Uterus (tissue), 4 donors: ENCODE results near the gene LBHD1. TPM values are rescaled to one million over a fixed set of nuclear protein-coding genes. Genes with fewer than 3 reads are reported as not detected.

Source experiments
- DNase-seq, 2 donors: peaks; one replicate each; pipeline ENCODE4 v3.0.0-alpha.2; 2019 to 2020
- H3K27ac ChIP-seq, 2 donors: fragments of 200-600 bp; sonication (generic); 1 replicate in 1 of 2; 2 replicates in 1 of 2; pipeline ENCODE4 v1.5.1; 2016 to 2018
- H3K27me3 ChIP-seq, 2 donors: fragments of 200-600 bp; sonication (generic); one replicate each; pipeline ENCODE4 v1.5.1; 2018 to 2019; ENCODE audit warnings: control low read depth in 1 of 2
- H3K36me3 ChIP-seq, 2 donors: fragments of 200-600 bp; sonication (generic); one replicate each; pipeline ENCODE4 v1.5.1; 2019; ENCODE audit warnings: control low read depth in 1 of 2
- H3K4me1 ChIP-seq, 2 donors: fragments of 200-600 bp; sonication (generic); one replicate each; pipeline ENCODE4 v1.5.1; 2018 to 2019; ENCODE audit warnings: control low read depth in 1 of 2
- H3K4me3 ChIP-seq, 2 donors: fragments of 200-600 bp; sonication (generic); 1 replicate in 1 of 2; 2 replicates in 1 of 2; pipeline ENCODE4 v1.5.1; 2018 to 2019; ENCODE audit warnings: mild to moderate bottlenecking in 1 of 2
- H3K9me3 ChIP-seq, 2 donors: fragments of 200-600 bp; sonication (generic); one replicate each; pipeline ENCODE4 v1.5.1; 2019; ENCODE audit warnings: control low read depth in 1 of 2
- POLR2A ChIP-seq, 2 donors: fragments of 450-650 bp; IDR thresholded peaks; one replicate each; pipeline ENCODE4 v1.6.1; 2016; ENCODE audit warnings: antibody characterized with exemption in 2 of 2, mild to moderate bottlenecking in 1 of 2, moderate library complexity in 1 of 2
- intact Hi-C: fragments of 100-400 bp; cut with DNase I; formaldehyde crosslinking; loops from one replicate; pipeline ENCODE4 v1.15.1; 2023; ENCODE audit warnings: low total_unique reads
- total RNA-seq, 4 donors: library from RNA; depleted of rRNA in 3 of 4; stranded (reverse); fragments of >200 nt in 3 of 4; gene quantifications; one replicate each; pipeline versions ENCODE4 v1.1.0 to v1.2.4, GENCODE V29; 2014 to 2023
- TF ChIP-seq, protein P1 (sequence below), 4 experiments: fragments of 200-600 bp in 2 of 4; fragments of 450-650 bp in 2 of 4; sonication (generic) in 2 of 4; IDR thresholded peaks; one replicate each; pipeline ENCODE4 v1.5.1; 2016 to 2019; ENCODE audit warnings: antibody characterized with exemption in 4 of 4, mild to moderate bottlenecking in 2 of 4, moderate library complexity in 1 of 4
- donor health status: DM: yes; HTN: yes; CAD: no.

Gene LBHD1
- total RNA-seq, 4 donors from 2014 or later = 3.5 to 18.2 (median 6.9) TPM; not detected in 1

GRCh38 chr11:62689421-62690183 lies 17.5 kb upstream of the LBHD1 start, which contains the start of gene LRRN4CL:
TSS of gene LRRN4CL (minus strand) at chr11:62689530. CDS start at chr11:62688508, 1,022 bp downstream.
- Histone ChIP-seq H3K9me3 (no peaks in the 10 kb centered on the region), H3K27me3 (no peaks in the 10 kb centered on the region), H3K36me3 (no peaks in the 10 kb centered on the region), H3K4me1 (no peaks in the 10 kb centered on the region), H3K4me3 (peak within 1 kb of the TSS; percentile 34 to 45), H3K27ac (peak within 1 kb of the TSS; percentile 87 to 89)
- DNase-seq = peak; percentile 94 to 98
- TF ChIP-seq, protein P1, sequence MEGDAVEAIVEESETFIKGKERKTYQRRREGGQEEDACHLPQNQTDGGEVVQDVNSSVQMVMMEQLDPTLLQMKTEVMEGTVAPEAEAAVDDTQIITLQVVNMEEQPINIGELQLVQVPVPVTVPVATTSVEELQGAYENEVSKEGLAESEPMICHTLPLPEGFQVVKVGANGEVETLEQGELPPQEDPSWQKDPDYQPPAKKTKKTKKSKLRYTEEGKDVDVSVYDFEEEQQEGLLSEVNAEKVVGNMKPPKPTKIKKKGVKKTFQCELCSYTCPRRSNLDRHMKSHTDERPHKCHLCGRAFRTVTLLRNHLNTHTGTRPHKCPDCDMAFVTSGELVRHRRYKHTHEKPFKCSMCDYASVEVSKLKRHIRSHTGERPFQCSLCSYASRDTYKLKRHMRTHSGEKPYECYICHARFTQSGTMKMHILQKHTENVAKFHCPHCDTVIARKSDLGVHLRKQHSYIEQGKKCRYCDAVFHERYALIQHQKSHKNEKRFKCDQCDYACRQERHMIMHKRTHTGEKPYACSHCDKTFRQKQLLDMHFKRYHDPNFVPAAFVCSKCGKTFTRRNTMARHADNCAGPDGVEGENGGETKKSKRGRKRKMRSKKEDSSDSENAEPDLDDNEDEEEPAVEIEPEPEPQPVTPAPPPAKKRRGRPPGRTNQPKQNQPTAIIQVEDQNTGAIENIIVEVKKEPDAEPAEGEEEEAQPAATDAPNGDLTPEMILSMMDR (IDR thresholded peaks at IDR 0.05) = peak in 1 of 4 experiments; percentile 16
- peak; percentile 58 to 68 for TF ChIP-seq POLR2A (IDR thresholded peaks at IDR 0.05)
- intact Hi-C loops = loop anchor here (10.0 kb wide), 1 partner anchor 305 kb away; no protein-coding TSS in a partner anchor

GRCh38 chr11:62688491-62688890 lies 16.4 kb upstream of the LBHD1 start:
- Histone ChIP-seq H3K36me3 (no peaks in the 10 kb centered on the region), H3K9me3 (no peaks in the 10 kb centered on the region), H3K27ac (peak overlapping the region; percentile 87 to 89), H3K4me3 (peak overlapping the region; percentile 34 to 45), H3K27me3 (no peaks in the 10 kb centered on the region), H3K4me1 (no peaks in the 10 kb centered on the region)
- TF ChIP-seq, protein P1 (IDR thresholded peaks at IDR 0.05) = no peak
- no peak for TF ChIP-seq POLR2A (IDR thresholded peaks at IDR 0.05)
- intact Hi-C loops = no loop called here
- no peak for DNase-seq

DNA sequence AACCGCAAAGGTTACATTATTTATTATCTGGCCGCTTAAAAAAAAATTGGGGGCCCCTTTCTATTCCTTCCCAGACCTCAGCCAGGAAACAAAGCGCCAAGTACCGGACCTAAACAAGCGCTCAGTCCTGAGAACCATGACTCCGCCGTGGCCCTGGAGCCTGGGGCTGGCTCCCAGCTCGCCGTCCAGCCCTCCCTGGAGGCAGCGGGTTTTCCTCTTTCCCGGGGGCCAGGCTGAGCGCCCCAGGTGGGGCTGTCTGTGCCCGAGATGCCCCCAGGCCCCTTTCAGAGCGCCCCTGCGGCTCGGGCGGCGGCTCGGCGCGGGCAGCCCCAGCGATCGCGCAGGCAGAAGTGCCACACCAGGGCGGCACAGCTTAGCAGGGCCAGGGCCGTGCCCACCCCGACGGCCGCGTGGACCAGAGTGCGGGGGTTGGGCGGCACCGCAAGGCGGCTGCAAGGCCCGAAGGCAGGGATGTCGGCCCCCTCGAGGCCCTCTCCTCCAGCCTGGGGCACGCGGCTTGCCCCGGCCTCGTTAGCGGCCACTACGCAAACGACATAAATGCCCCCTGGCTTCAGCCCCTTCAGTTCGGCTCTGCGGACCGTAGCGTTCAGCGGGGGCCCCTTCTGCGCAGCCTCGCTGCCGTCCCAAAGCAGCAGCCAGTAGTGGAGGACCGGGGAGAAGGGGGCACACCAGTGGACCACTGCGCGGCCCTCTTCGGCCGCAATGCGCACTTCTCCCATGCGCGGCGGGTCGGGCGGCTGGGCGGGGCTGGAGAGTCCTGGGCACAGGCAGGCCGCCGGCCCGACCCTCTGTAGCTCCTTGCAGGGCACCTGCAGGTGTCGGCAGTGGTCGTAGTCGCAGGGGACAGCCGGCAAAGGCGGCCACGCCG lies 15.7 kb upstream of the LBHD1 start:
- peak overlapping the region; percentile 87 to 89 for H3K27ac ChIP-seq
- TF ChIP-seq, protein P1 (IDR thresholded peaks at IDR 0.05) = no peak
- TF ChIP-seq POLR2A (IDR thresholded peaks at IDR 0.05) = peak in 1 of 2 donors; percentile 21
- H3K9me3 ChIP-seq = no peaks in the 10 kb centered on the region
- no peaks in the 10 kb centered on the region for H3K36me3 ChIP-seq
- H3K4me3 ChIP-seq = peak overlapping the region; percentile 34 to 45
- intact Hi-C loops = no loop called here
- no peak for DNase-seq
- H3K27me3 ChIP-seq = no peaks in the 10 kb centered on the region
- no peaks in the 10 kb centered on the region for H3K4me1 ChIP-seq

- no peak for DNase-seq
- no peaks in the 10 kb centered on the region for H3K27me3 ChIP-seq
- no peak overlapping the region for H3K27ac ChIP-seq
- intact Hi-C loops = no loop called here
- TF ChIP-seq, protein P1 (IDR thresholded peaks at IDR 0.05) = no peak
- TF ChIP-seq POLR2A (IDR thresholded peaks at IDR 0.05) = no peak
- peaks cover 0 to 15% of the 10 kb centered on the region in 2 donors for H3K4me1 ChIP-seq
- H3K36me3 ChIP-seq = no peaks in the 10 kb centered on the region
- no peak overlapping the region for H3K4me3 ChIP-seq
- H3K9me3 ChIP-seq = no peaks in the 10 kb centered on the region
These were observed 10.5 kb upstream of the LBHD1 start for GRCh38 chr11:62682518-62682917.
